Neural progenitor cell (in vitro differentiated cells): ENCODE results near the gene KRTAP9-4. TPM values are rescaled to one million over a fixed set of nuclear protein-coding genes. Genes with fewer than 3 reads are reported as not detected.
"Not testable (repeated sequence)": the region's sequence is repeated elsewhere in the genome, so short reads cannot be mapped to it uniquely, and the experiment has no call there.

Experiments used
- DNase-seq: peaks from one replicate; pipeline ENCODE4 v3.0.0-alpha.2; 2016; ENCODE audit warnings: low spot score
- H2AFZ ChIP-seq: fragments of 200-600 bp; sonication (generic); replicated peaks from 2 replicates; pipeline ENCODE4 v1.6.1; 2016; ENCODE audit warnings: antibody characterized with exemption
- H3F3A ChIP-seq: fragments of 200-600 bp; sonication (generic); 2 replicates; pipeline ENCODE4 v1.6.1; 2016; ENCODE audit warnings: antibody characterized with exemption, low read depth
- H3K27ac ChIP-seq: fragments of 200-600 bp; sonication (generic); 2 replicates; pipeline ENCODE4 v1.5.1; 2016; ENCODE audit warnings: mild to moderate bottlenecking
- H3K27me3 ChIP-seq: fragments of 200-600 bp; sonication (generic); 2 replicates; pipeline ENCODE4 v1.6.1; 2016; ENCODE audit warnings: mild to moderate bottlenecking, moderate library complexity
- H3K36me3 ChIP-seq: fragments of 200-600 bp; sonication (generic); 2 replicates; pipeline ENCODE4 v1.5.1; 2016
- H3K4me1 ChIP-seq: fragments of 200-600 bp; sonication (generic); 2 replicates; pipeline ENCODE4 v1.6.1; 2016; ENCODE audit warnings: mixed run types
- H3K4me2 ChIP-seq: fragments of 200-600 bp; sonication (generic); 2 replicates; pipeline ENCODE4 v1.6.1; 2016
- H3K4me3 ChIP-seq: fragments of 200-600 bp; sonication (generic); 2 replicates; pipeline ENCODE4 v1.5.1; 2016
- H3K79me2 ChIP-seq: fragments of 200-600 bp; sonication (generic); 2 replicates; pipeline ENCODE4 v1.6.1; 2016; ENCODE audit warnings: low read depth
- H3K9ac ChIP-seq: fragments of 200-600 bp; sonication (generic); 2 replicates; pipeline ENCODE4 v1.6.1; 2016
- H3K9me3 ChIP-seq: fragments of 200-600 bp; sonication (generic); 2 replicates; pipeline ENCODE4 v1.5.1; 2016; ENCODE audit warnings: low read depth
- H4K20me1 ChIP-seq: fragments of 200-600 bp; sonication (generic); 2 replicates; pipeline ENCODE4 v1.6.1; 2016; ENCODE audit warnings: low read depth
- H3K27ac Mint-ChIP-seq: 3 replicates; pipeline ENCODE4 v1.8.0; 2021; ENCODE audit warnings: mixed read lengths
- H3K27me3 Mint-ChIP-seq: 2 replicates; pipeline ENCODE4 v1.8.0; 2022; ENCODE audit warnings: low read depth, mild to moderate bottlenecking, inconsistent platforms, moderate library complexity, mixed read lengths; ENCODE audit not compliant: insufficient read depth
- H3K36me3 Mint-ChIP-seq: 3 replicates; pipeline ENCODE4 v1.8.0; 2021; ENCODE audit warnings: mixed read lengths
- H3K4me1 Mint-ChIP-seq: 3 replicates; pipeline ENCODE4 v1.8.0; 2021; ENCODE audit warnings: mixed read lengths
- H3K4me3 Mint-ChIP-seq: 3 replicates; pipeline ENCODE4 v1.8.0; 2021; ENCODE audit warnings: mild to moderate bottlenecking, moderate library complexity, mixed read lengths
- H3K9me3 Mint-ChIP-seq: 3 replicates; pipeline ENCODE4 v1.8.0; 2020; ENCODE audit warnings: mixed read lengths
- EZH2 ChIP-seq: fragments of 200-600 bp; sonication (generic); IDR thresholded peaks from 2 replicates; pipeline ENCODE4 v1.6.1; 2017; ENCODE audit warnings: antibody characterized with exemption, mild to moderate bottlenecking, moderate library complexity
- EZH2phosphoT487 ChIP-seq: fragments of 200-600 bp; sonication (generic); IDR thresholded peaks from 2 replicates; pipeline ENCODE4 v1.6.1; 2017; ENCODE audit warnings: antibody characterized with exemption
- total RNA-seq: library from RNA; depleted of rRNA; stranded (reverse); fragments of >200 nt; gene quantifications from 2 replicates; pipeline ENCODE4 v1.2.3, GENCODE V29; 2015; ENCODE audit warnings: low replicate concordance
- TF ChIP-seq, protein P1 (sequence below): fragments of 200-600 bp; sonication (generic); IDR thresholded peaks from 2 replicates; pipeline ENCODE4 v1.5.1; 2017; ENCODE audit warnings: antibody characterized with exemption, mild to moderate bottlenecking

The KRTAP9-4 gene
- total RNA-seq, 1 donor from 2014 or later, result not detected

- H3K27ac Mint-ChIP-seq, result no peak overlapping the region
- H3K9me3 Mint-ChIP-seq, result peaks cover 2% of the 10 kb centered on the region
- no peaks in the 10 kb centered on the region for H3K9me3 ChIP-seq
Measured at GRCh38 chr17:41215681-41216080, 33.8 kb upstream of the KRTAP9-4 start.

DNA sequence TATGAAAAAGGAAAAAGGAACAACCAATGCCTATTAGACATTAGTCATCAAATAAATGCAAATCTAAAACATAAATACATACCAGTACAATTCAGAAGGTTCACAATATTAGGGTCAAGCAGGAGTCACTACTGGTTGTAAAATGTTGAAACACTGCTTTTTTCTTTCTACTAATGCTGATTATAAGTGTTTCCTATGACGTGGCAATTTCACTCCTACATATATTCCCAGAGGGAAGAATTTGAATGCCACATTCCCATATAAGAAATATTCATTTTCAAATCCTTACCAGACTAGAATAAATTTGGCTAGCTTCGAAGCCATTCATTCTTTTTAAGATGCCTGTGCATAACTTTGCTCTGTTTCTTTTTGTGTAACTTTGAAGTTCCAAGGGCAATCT is 25.7 kb upstream of the KRTAP9-4 start:
- no peak overlapping the region for H3K4me2 ChIP-seq
- H3K36me3 ChIP-seq, result no peaks in the 10 kb centered on the region
- no peaks in the 10 kb centered on the region for H3K27me3 ChIP-seq
- H3K79me2 ChIP-seq, result no peaks in the 10 kb centered on the region
- no peak overlapping the region for H3K27ac ChIP-seq
- Mint-ChIP-seq H3K4me3 (no peak overlapping the region), H3K4me1 (peaks cover 6% of the 10 kb centered on the region), H3K36me3 (no peaks in the 10 kb centered on the region), H3K27me3 (no peaks in the 10 kb centered on the region), H3K9me3 (peaks cover 2% of the 10 kb centered on the region), H3K27ac (no peak overlapping the region)
- H3K4me1 ChIP-seq, result no peaks in the 10 kb centered on the region
- H3K9me3 ChIP-seq, result no peaks in the 10 kb centered on the region
- DNase-seq, result no peak
- no peaks in the 10 kb centered on the region for H4K20me1 ChIP-seq
- no peak overlapping the region for H2AFZ ChIP-seq
- no peak overlapping the region for H3K4me3 ChIP-seq
- no peaks in the 10 kb centered on the region for H3F3A ChIP-seq
- H3K9ac ChIP-seq, result no peak overlapping the region
- TF ChIP-seq EZH2phosphoT487, result no peak
- TF ChIP-seq, protein P1, sequence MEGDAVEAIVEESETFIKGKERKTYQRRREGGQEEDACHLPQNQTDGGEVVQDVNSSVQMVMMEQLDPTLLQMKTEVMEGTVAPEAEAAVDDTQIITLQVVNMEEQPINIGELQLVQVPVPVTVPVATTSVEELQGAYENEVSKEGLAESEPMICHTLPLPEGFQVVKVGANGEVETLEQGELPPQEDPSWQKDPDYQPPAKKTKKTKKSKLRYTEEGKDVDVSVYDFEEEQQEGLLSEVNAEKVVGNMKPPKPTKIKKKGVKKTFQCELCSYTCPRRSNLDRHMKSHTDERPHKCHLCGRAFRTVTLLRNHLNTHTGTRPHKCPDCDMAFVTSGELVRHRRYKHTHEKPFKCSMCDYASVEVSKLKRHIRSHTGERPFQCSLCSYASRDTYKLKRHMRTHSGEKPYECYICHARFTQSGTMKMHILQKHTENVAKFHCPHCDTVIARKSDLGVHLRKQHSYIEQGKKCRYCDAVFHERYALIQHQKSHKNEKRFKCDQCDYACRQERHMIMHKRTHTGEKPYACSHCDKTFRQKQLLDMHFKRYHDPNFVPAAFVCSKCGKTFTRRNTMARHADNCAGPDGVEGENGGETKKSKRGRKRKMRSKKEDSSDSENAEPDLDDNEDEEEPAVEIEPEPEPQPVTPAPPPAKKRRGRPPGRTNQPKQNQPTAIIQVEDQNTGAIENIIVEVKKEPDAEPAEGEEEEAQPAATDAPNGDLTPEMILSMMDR, result no peak

More at GRCh38 chr17:41215681-41216080, 33.8 kb upstream of the KRTAP9-4 start:
- TF ChIP-seq EZH2, result no peak
- TF ChIP-seq, protein P1, result no peak
- TF ChIP-seq EZH2phosphoT487, result no peak
- Histone ChIP-seq H3K9ac (no peak overlapping the region), H3K4me3 (no peak overlapping the region), H3K27ac (no peak overlapping the region), H3K4me2 (no peak overlapping the region), H2AFZ (no peak overlapping the region), H3K36me3 (no peaks in the 10 kb centered on the region), H3F3A (no peaks in the 10 kb centered on the region), H3K27me3 (no peaks in the 10 kb centered on the region), H3K4me1 (no peaks in the 10 kb centered on the region), H4K20me1 (no peaks in the 10 kb centered on the region), H3K79me2 (no peaks in the 10 kb centered on the region)
- Mint-ChIP-seq H3K36me3 (no peaks in the 10 kb centered on the region), H3K4me1 (no peaks in the 10 kb centered on the region), H3K27me3 (no peaks in the 10 kb centered on the region), H3K4me3 (no peak overlapping the region)
- no peak for DNase-seq

DNA sequence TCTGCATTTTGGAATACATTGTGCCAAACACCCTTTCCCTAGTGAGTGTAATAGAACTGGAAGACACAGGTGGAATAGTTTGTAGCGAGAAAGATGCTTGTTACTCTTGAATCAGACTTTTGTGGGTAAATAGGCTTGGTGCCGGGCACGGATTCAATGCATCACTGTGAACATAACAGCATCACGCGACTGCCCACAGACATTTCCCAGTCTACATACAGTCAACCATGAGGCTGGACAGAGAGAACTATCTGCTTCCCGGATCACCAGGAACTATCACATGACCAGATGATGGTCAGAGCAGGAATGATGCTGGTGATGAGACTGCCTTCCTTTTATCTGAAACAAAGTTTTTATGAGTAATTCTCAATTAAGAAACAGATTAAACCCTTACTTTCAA is 23.4 kb upstream of the KRTAP9-4 start:
- Histone ChIP-seq H3K4me3 (no peak overlapping the region), H3K27ac (no peak overlapping the region), H3K9ac (no peak overlapping the region), H3F3A (no peaks in the 10 kb centered on the region), H3K27me3 (no peaks in the 10 kb centered on the region), H3K36me3 (no peaks in the 10 kb centered on the region), H3K4me1 (no peaks in the 10 kb centered on the region), H3K9me3 (no peaks in the 10 kb centered on the region), H3K4me2 (no peak overlapping the region), H2AFZ (no peak overlapping the region), H3K79me2 (no peaks in the 10 kb centered on the region), H4K20me1 (no peaks in the 10 kb centered on the region)
- no peaks in the 10 kb centered on the region for H3K9me3 Mint-ChIP-seq
- no peak for DNase-seq
- TF ChIP-seq EZH2 (no peak), EZH2phosphoT487 (no peak)
- TF ChIP-seq, protein P1, result no peak
- no peaks in the 10 kb centered on the region for H3K36me3 Mint-ChIP-seq
- no peaks in the 10 kb centered on the region for H3K27me3 Mint-ChIP-seq
- H3K27ac Mint-ChIP-seq, result no peak overlapping the region
- H3K4me1 Mint-ChIP-seq, result peaks cover 6% of the 10 kb centered on the region
- H3K4me3 Mint-ChIP-seq, result no peak overlapping the region

DNA sequence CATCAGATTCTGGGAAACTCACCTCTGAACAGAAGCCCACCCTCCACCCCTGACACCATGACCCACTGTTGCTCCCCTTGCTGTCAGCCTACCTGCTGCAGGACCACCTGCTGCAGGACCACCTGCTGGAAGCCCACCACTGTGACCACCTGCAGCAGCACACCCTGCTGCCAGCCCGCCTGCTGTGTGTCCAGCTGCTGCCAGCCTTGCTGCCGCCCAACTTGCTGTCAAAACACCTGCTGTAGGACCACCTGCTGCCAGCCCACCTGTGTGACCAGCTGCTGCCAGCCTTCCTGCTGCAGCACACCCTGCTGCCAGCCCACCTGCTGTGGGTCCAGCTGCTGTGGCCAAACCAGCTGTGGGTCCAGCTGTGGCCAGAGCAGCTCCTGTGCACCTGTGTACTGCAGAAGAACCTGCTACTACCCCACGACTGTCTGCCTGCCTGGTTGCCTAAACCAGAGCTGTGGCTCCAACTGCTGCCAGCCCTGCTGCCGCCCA is 22.8 kb upstream of the KRTAP9-4 start, which contains the start of gene KRTAP9-2:
Gene KRTAP9-2 (plus strand): TSS at position 51 of the 498 bp plus-strand sequence. CDS start 7 bp downstream, at position 58.
- not testable (repeated sequence) for H3K4me3 ChIP-seq, H3K36me3 ChIP-seq, DNase-seq, H3K36me3 Mint-ChIP-seq, H3K9ac ChIP-seq, H3K27ac ChIP-seq, H3F3A ChIP-seq, H3K79me2 ChIP-seq, H3K4me3 Mint-ChIP-seq, H2AFZ ChIP-seq, H3K4me1 ChIP-seq, H4K20me1 ChIP-seq, H3K9me3 Mint-ChIP-seq, H3K27me3 ChIP-seq, H3K27ac Mint-ChIP-seq, H3K4me2 ChIP-seq, H3K27me3 Mint-ChIP-seq, H3K4me1 Mint-ChIP-seq, H3K9me3 ChIP-seq
